OCI-LY7 (cell line): Measurements from ENCODE around the gene TASP1. TPM values are rescaled to one million over a fixed set of nuclear protein-coding genes. Genes with fewer than 3 reads are reported as not detected.

Source experiments
- BruUV-seq: library from RNA; stranded (reverse); fragments of 400-500 nt; replicated peaks from 2 replicates; lab custom pipeline; 2021; lab: Mats Ljungman, UMichigan
- CTCF ChIA-PET: fragments of 300-600 bp; sonication (Branson Sonifier 250); formaldehyde crosslinking; loops from one replicate; lab custom pipeline; 2022; ENCODE audit warnings: antibody characterized with exemption; ENCODE audit not compliant: unreplicated experiment; lab: Charles Lee
- POLR2A ChIA-PET: fragments of 300-600 bp; sonication (Branson Sonifier 250); formaldehyde crosslinking; loops from one replicate; lab custom pipeline; 2022; ENCODE audit warnings: antibody characterized with exemption; lab: Charles Lee
- DNase-seq: peaks from one replicate; pipeline ENCODE4 v3.0.0-alpha.2; 2015; ENCODE audit warnings: low spot score
- H2AFZ ChIP-seq: fragments of 200-600 bp; sonication (generic), shearing (Covaris generic); 2 replicates; pipeline ENCODE4 v1.6.1; 2014; ENCODE audit warnings: mild to moderate bottlenecking, antibody characterized with exemption, low read length, moderate library complexity
- H3K27ac ChIP-seq: fragments of 200-600 bp; sonication (generic); 2 replicates; pipeline ENCODE4 v1.5.1; 2014; ENCODE audit warnings: mixed run types, low read depth, mild to moderate bottlenecking, moderate library complexity, low read length, inconsistent platforms; ENCODE audit not compliant: poor library complexity, severe bottlenecking
- H3K36me3 ChIP-seq: fragments of 200-600 bp; sonication (generic); 2 replicates; pipeline ENCODE4 v1.6.1; 2014; ENCODE audit warnings: mild to moderate bottlenecking, antibody characterized with exemption, low read length, moderate library complexity, mixed read lengths; ENCODE audit not compliant: insufficient read depth
- H3K4me1 ChIP-seq: fragments of 200-600 bp; sonication (generic); 2 replicates; pipeline ENCODE4 v1.5.1; 2014; ENCODE audit warnings: mild to moderate bottlenecking, low read length; ENCODE audit not compliant: insufficient read depth, poor library complexity, severe bottlenecking
- H3K4me2 ChIP-seq: fragments of 200-600 bp; sonication (generic); 2 replicates; pipeline ENCODE4 v1.6.1; 2014; ENCODE audit warnings: mild to moderate bottlenecking, low read length
- H3K4me3 ChIP-seq: fragments of 200-600 bp; sonication (generic); 2 replicates; pipeline ENCODE4 v1.5.1; 2014; ENCODE audit warnings: mild to moderate bottlenecking, low read depth, low read length; ENCODE audit not compliant: poor library complexity, severe bottlenecking
- H3K79me2 ChIP-seq: fragments of 200-600 bp; sonication (generic); 2 replicates; pipeline ENCODE4 v1.6.1; 2016; ENCODE audit warnings: low read depth, mild to moderate bottlenecking, low read length, moderate library complexity, mixed read lengths; ENCODE audit not compliant: insufficient read depth
- H3K9me2 ChIP-seq: fragments of 200-600 bp; sonication (generic); 2 replicates; pipeline ENCODE4 v1.6.1; 2016; ENCODE audit warnings: mild to moderate bottlenecking, low read length, mixed read lengths; ENCODE audit not compliant: insufficient read depth
- H3K9me3 ChIP-seq: fragments of 200-600 bp; sonication (generic); 2 replicates; pipeline ENCODE4 v1.6.1; 2014; ENCODE audit warnings: mild to moderate bottlenecking, mixed run types, low read length, mixed read lengths
- H4K20me1 ChIP-seq: fragments of 200-600 bp; sonication (generic); 2 replicates; pipeline ENCODE4 v1.6.1; 2014; ENCODE audit warnings: mild to moderate bottlenecking, antibody characterized with exemption, low read length, moderate library complexity, mixed read lengths; ENCODE audit not compliant: insufficient read depth
- CTCF ChIP-seq: fragments of 200-600 bp; sonication (generic); conservative IDR thresholded peaks from 2 replicates; pipeline ENCODE4 v1.5.1; 2014; ENCODE audit warnings: mild to moderate bottlenecking, antibody characterized with exemption, low read length, moderate library complexity, mixed read lengths
- EZH2phosphoT487 ChIP-seq: fragments of 200-600 bp; sonication (generic); IDR thresholded peaks from 2 replicates; pipeline ENCODE4 v1.6.1; 2018; ENCODE audit warnings: low read depth, borderline replicate concordance, mild to moderate bottlenecking, mixed run types, antibody characterized with exemption, low read length, moderate library complexity, mixed read lengths
- intact Hi-C: fragments of 100-400 bp; cut with micrococcal nuclease; formaldehyde crosslinking; loops from one replicate; pipeline ENCODE4 v1.10.0; 2022; ENCODE audit not compliant: unreplicated experiment
- total RNA-seq, 2 experiments: library from RNA; depleted of rRNA in 1 of 2; stranded (reverse); fragments of >200 nt in 1 of 2; shearing (Covaris generic) in 1 of 2; gene quantifications; 2 replicates each; pipeline ENCODE4 v1.2.3, GENCODE V29; 2014 to 2022

Gene TASP1
- total RNA-seq, 2 experiments from 2014 or later, result 12.9 to 15.5 TPM

- no peak overlapping the region for H3K4me3 ChIP-seq
- ChIA-PET CTCF (no interaction called here), POLR2A (no interaction called here)
- no peaks in the 10 kb centered on the region for H3K4me1 ChIP-seq
- TF ChIP-seq CTCF (no peak), EZH2phosphoT487 (no peak)
- no peaks in the 10 kb centered on the region for H3K9me2 ChIP-seq
- intact Hi-C loops, result no loop called here
- H2AFZ ChIP-seq, result no peak overlapping the region
- no peak overlapping the region for H3K4me2 ChIP-seq
- no peaks in the 10 kb centered on the region for H3K9me3 ChIP-seq
- H4K20me1 ChIP-seq, result no peaks in the 10 kb centered on the region
- peaks cover 4% of the 10 kb centered on the region for H3K36me3 ChIP-seq
- no peak for DNase-seq
- H3K79me2 ChIP-seq, result no peaks in the 10 kb centered on the region
- no TSS peak for BruUV-seq
- H3K27ac ChIP-seq, result no peak overlapping the region
These were observed 51.4 kb downstream of the TASP1 start for GRCh38 chr20:13587370-13587769.

DNA sequence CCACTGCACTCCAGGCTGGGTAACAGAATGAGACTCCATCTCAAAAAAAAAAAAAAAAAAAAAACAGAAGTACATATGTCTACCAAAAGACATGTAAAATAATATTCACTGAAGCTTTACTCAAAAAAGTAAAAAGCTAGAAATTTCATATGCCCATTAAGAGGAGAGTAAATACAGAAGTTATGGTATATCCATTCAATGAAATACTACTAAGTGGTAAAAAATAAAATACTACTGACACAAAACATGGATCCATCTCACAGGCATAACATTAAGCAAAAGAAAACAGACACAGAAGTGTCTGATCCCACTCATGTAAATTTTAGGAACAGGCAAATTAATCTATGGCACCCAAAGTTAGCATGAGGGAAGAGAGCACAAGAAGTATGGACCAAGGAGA lies 52.6 kb downstream of the TASP1 start:
- H3K9me2 ChIP-seq, result no peaks in the 10 kb centered on the region
- H2AFZ ChIP-seq, result no peak overlapping the region
- no peaks in the 10 kb centered on the region for H3K9me3 ChIP-seq
- no peak overlapping the region for H3K4me3 ChIP-seq
- H3K27ac ChIP-seq, result no peak overlapping the region
- ChIA-PET CTCF (no interaction called here), POLR2A (interaction anchor here (0.7 to 1.5 kb wide), 2 partner anchors 20 to 244 kb away, joined by 3 to 4 read pairs; no protein-coding TSS in a partner anchor)
- TF ChIP-seq EZH2phosphoT487 (no peak), CTCF (no peak)
- H3K4me1 ChIP-seq, result no peaks in the 10 kb centered on the region
- intact Hi-C loops, result no loop called here
- H3K79me2 ChIP-seq, result no peaks in the 10 kb centered on the region
- H3K4me2 ChIP-seq, result no peak overlapping the region
- DNase-seq, result no peak
- no peaks in the 10 kb centered on the region for H4K20me1 ChIP-seq
- no TSS peak for BruUV-seq
- H3K36me3 ChIP-seq, result peaks cover 4% of the 10 kb centered on the region

- Histone ChIP-seq H3K79me2 (no peaks in the 10 kb centered on the region), H3K9me2 (no peaks in the 10 kb centered on the region), H3K4me3 (no peak overlapping the region), H3K27ac (no peak overlapping the region), H3K9me3 (no peaks in the 10 kb centered on the region), H3K4me2 (no peak overlapping the region), H2AFZ (no peak overlapping the region), H3K4me1 (no peaks in the 10 kb centered on the region), H3K36me3 (peaks cover 4% of the 10 kb centered on the region), H4K20me1 (no peaks in the 10 kb centered on the region)
- no TSS peak for BruUV-seq
- intact Hi-C loops, result no loop called here
- CTCF ChIA-PET, result no interaction called here
- POLR2A ChIA-PET, result interaction anchor here (0.6 kb wide), 1 partner anchor 204 kb away, joined by 4 read pairs; no protein-coding TSS in a partner anchor
- TF ChIP-seq EZH2phosphoT487 (no peak), CTCF (no peak)
- no peak for DNase-seq
These were observed 57.3 kb downstream of the TASP1 start for GRCh38 chr20:13581451-13581850.
